Measurements from ENCODE around the gene LHX3. TPM values are rescaled to one million over a fixed set of nuclear protein-coding genes. Genes with fewer than 3 reads are reported as not detected.

Gene LHX3
- total RNA-seq, 2 experiments from 2014 or later, result not detected

DNA sequence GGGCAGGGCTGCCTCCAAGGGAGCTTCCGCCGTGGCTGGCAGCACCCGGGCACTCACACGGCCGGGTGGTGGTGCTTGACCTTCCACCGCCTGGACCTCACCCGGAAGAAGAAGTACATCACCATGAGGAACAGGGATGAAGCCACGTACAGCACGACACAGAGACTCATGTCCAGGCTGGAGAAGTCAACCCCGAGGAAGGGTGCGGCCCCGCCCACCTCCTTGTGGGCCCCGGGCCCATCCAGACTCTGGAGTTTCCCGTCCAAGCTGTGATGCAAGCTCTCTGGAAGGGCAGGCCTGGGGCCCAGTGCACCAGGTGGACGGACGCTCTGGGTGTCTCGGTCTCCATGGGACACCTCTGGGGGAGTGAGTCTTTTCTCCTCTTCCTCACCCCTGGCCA, 3.7 kb upstream of the LHX3 start:
- Mint-ChIP-seq H3K9me3 (no peaks in the 10 kb centered on the region), H3K27me3 (ENCODE audit: low read depth) (peaks cover 7% of the 10 kb centered on the region), H3K4me3 (no peak overlapping the region), H3K36me3 (ENCODE audit: low read depth) (peaks cover 30% of the 10 kb centered on the region), H3K27ac (no peak overlapping the region), H3K4me1 (ENCODE audit: low read depth) (peaks cover 2% of the 10 kb centered on the region)
- no peak for DNase-seq
- CTCF ChIA-PET, result no interaction called here
- intact Hi-C loops (cut with micrococcal nuclease), result no loop called here

GRCh38 chr9:136207616-136208015, 2.7 kb upstream of the LHX3 start:
- Mint-ChIP-seq H3K4me1 (ENCODE audit: low read depth) (peaks cover 2% of the 10 kb centered on the region), H3K27me3 (ENCODE audit: low read depth) (peaks cover 12% of the 10 kb centered on the region), H3K4me3 (no peak overlapping the region), H3K27ac (no peak overlapping the region), H3K36me3 (ENCODE audit: low read depth) (peaks cover 21% of the 10 kb centered on the region), H3K9me3 (no peaks in the 10 kb centered on the region)
- intact Hi-C loops (cut with micrococcal nuclease), result no loop called here
- DNase-seq, result no peak
- CTCF ChIA-PET, result no interaction called here

GRCh38 chr9:136206602-136207275, 1.8 kb upstream of the LHX3 start:
- DNase-seq, result no peak
- intact Hi-C loops (cut with micrococcal nuclease), result no loop called here
- Mint-ChIP-seq H3K4me1 (ENCODE audit: low read depth) (peaks cover 2% of the 10 kb centered on the region), H3K9me3 (no peaks in the 10 kb centered on the region), H3K4me3 (no peak overlapping the region), H3K27ac (no peak overlapping the region), H3K36me3 (ENCODE audit: low read depth) (peaks cover 15% of the 10 kb centered on the region), H3K27me3 (ENCODE audit: low read depth) (peaks cover 12% of the 10 kb centered on the region)
- CTCF ChIA-PET, result interaction anchor here (1.2 kb wide), 1 partner anchor 10 kb away, joined by 3 read pairs; no protein-coding TSS in a partner anchor

DNA sequence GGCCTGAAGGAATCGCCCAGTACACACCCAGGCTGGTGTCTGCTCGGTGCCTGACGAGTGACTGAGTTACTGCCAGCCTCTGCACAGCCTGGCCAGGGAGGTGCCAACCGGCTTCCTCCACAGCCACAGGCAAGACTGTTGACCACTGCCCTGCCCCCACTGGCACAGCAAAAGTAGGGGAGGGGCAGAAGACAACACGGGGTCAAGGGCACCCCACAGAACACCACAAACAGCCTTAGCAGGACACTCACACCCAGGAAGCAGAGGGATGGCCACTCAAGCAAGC, 722 bp upstream of the LHX3 start:
- Mint-ChIP-seq H3K9me3 (no peaks in the 10 kb centered on the region), H3K4me3 (no peak overlapping the region), H3K4me1 (ENCODE audit: low read depth) (peaks cover 2% of the 10 kb centered on the region), H3K27me3 (ENCODE audit: low read depth) (peaks cover 20% of the 10 kb centered on the region), H3K36me3 (ENCODE audit: low read depth) (peaks cover 15% of the 10 kb centered on the region), H3K27ac (no peak overlapping the region)
- no peak for DNase-seq
- intact Hi-C loops (cut with micrococcal nuclease), result no loop called here
- CTCF ChIA-PET, result interaction anchor here (1.2 kb wide), 1 partner anchor 12 kb away, joined by 3 read pairs; no protein-coding TSS in a partner anchor

- DNase-seq, result no peak
- Mint-ChIP-seq H3K9me3 (no peaks in the 10 kb centered on the region), H3K36me3 (ENCODE audit: low read depth) (peaks cover 13% of the 10 kb centered on the region), H3K4me3 (no peak overlapping the region), H3K27ac (no peak overlapping the region), H3K27me3 (ENCODE audit: low read depth) (peaks cover 28% of the 10 kb centered on the region), H3K4me1 (ENCODE audit: low read depth) (peaks cover 2% of the 10 kb centered on the region)
- CTCF ChIA-PET, result no interaction called here
- intact Hi-C loops (cut with micrococcal nuclease), result no loop called here
Measured at GRCh38 chr9:136204145-136204805, 653 bp downstream of the LHX3 start.

GRCh38 chr9:136203408-136204144, 1.4 kb downstream of the LHX3 start:
- Mint-ChIP-seq H3K4me3 (no peak overlapping the region), H3K4me1 (ENCODE audit: low read depth) (peaks cover 2% of the 10 kb centered on the region), H3K27me3 (ENCODE audit: low read depth) (peaks cover 29% of the 10 kb centered on the region), H3K9me3 (no peaks in the 10 kb centered on the region), H3K36me3 (ENCODE audit: low read depth) (peaks cover 11% of the 10 kb centered on the region), H3K27ac (no peak overlapping the region)
- DNase-seq, result no peak
- intact Hi-C loops (cut with micrococcal nuclease), result no loop called here
- CTCF ChIA-PET, result no interaction called here

GRCh38 chr9:136202454-136203407, 2.2 kb downstream of the LHX3 start:
- intact Hi-C loops (cut with micrococcal nuclease), result no loop called here
- CTCF ChIA-PET, result interaction anchor here (0.6 kb wide), 1 partner anchor 99 kb away, joined by 3 read pairs; no protein-coding TSS in a partner anchor
- Mint-ChIP-seq H3K36me3 (ENCODE audit: low read depth) (peaks cover 8% of the 10 kb centered on the region), H3K27ac (no peak overlapping the region), H3K9me3 (no peaks in the 10 kb centered on the region), H3K27me3 (ENCODE audit: low read depth) (peaks cover 37% of the 10 kb centered on the region), H3K4me1 (ENCODE audit: low read depth) (peaks cover 2% of the 10 kb centered on the region), H3K4me3 (no peak overlapping the region)
- DNase-seq, result no peak

DNA sequence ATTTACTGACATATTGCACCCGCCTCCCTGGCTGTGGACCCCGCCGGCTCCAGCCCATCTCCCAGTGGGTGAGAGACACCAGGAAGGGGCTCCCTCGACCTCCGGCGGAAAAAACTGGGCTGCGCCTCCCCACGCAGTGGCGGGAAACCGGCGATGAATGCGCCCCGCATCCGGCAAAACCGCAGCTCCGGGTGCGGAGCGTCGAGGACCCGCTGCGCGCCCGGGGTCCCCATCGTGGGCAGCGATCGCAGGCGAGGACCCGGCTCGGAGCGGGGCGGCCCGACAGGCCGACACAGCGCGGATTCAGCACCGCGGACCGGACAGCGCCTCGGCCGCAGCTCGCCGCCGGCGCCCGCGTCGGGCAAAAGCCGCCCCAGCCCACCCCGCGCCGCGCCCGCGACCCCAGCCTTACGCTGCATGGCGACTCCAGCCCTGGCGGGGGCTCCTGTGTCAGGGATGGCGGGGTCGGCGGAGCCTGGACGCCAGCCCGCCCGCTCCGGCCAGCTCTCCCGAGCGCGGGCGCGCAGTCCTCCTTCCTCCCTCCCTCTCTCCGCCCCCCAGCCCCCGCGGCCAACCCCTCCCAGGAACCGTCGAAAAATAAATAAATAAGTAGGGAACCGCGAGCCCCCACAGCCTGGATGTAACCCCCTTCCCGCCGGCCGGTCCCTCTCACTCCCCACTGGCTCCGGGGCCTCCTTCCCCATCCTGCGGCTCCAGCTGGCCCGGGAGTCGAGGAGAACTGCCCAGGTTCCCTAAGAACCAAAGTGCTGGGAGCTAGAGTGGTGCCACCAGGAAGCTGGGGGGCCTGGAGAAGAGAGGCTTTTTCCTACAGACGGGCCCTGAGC, 3.1 kb downstream of the LHX3 start:
- H3K27me3 Mint-ChIP-seq (ENCODE audit: low read depth), result peaks cover 40% of the 10 kb centered on the region

DNA sequence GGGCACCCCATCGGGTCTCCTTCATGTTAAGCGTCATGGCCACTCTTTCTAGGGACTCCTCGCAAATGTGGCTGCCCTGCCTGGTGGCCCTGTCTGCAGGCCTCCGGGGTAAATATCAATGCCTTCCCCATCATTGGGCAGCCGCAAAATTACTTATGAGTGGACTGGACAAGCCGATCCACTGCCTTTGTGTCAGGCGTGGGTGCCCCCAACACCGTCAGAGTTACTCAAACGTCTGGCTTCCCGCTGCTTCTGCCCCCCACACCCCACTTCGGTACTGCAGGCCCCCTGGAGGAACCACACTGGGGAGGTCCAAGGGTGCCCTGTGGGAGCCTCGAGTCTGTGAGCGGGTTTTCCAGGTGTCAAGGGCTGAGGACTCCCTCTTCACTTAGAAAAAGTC, 3.8 kb downstream of the LHX3 start:
- H3K36me3 Mint-ChIP-seq (ENCODE audit: low read depth), result peaks cover 2% of the 10 kb centered on the region
- no peak for DNase-seq
- intact Hi-C loops (cut with micrococcal nuclease), result no loop called here
- H3K4me3 Mint-ChIP-seq, result no peak overlapping the region
- H3K27ac Mint-ChIP-seq, result no peak overlapping the region
- peaks cover 46% of the 10 kb centered on the region for H3K27me3 Mint-ChIP-seq (ENCODE audit: low read depth)
- H3K9me3 Mint-ChIP-seq, result no peaks in the 10 kb centered on the region
- CTCF ChIA-PET, result no interaction called here
- H3K4me1 Mint-ChIP-seq (ENCODE audit: low read depth), result peaks cover 7% of the 10 kb centered on the region

More for the DNA sequence above, 3.1 kb downstream of the LHX3 start:
- intact Hi-C loops (cut with micrococcal nuclease), result no loop called here
- CTCF ChIA-PET, result interaction anchor here (0.6 kb wide), 1 partner anchor 98 kb away, joined by 3 read pairs; no protein-coding TSS in a partner anchor
- DNase-seq, result no peak
- Mint-ChIP-seq H3K4me3 (no peak overlapping the region), H3K9me3 (no peaks in the 10 kb centered on the region), H3K36me3 (ENCODE audit: low read depth) (peaks cover 5% of the 10 kb centered on the region), H3K4me1 (ENCODE audit: low read depth) (peaks cover 2% of the 10 kb centered on the region), H3K27ac (no peak overlapping the region)

DNA sequence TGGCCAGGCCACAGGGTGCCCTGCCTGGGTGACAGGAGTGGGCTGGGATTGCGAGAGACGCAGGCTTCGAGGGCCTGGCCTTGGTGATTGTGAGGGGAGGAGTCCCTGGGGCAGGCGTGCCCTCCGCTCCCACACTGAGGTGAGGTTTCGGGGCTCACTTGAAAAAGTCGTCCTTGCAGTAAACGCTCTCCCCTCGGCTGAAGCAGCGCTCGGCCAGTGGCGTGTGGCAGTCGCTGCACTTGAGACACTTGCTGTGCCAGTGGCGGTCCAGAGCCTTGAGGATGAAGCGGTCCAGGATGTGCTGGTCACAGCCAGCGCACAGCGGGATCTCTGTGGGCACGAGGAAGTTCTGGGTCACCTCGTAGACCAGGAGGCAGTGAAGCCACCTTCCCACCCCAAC, 4.5 kb downstream of the LHX3 start:
- H3K27ac Mint-ChIP-seq, result no peak overlapping the region
- CTCF ChIA-PET, result no interaction called here
- H3K9me3 Mint-ChIP-seq, result no peaks in the 10 kb centered on the region
- H3K36me3 Mint-ChIP-seq (ENCODE audit: low read depth), result no peaks in the 10 kb centered on the region
- peaks cover 52% of the 10 kb centered on the region for H3K27me3 Mint-ChIP-seq (ENCODE audit: low read depth)
- peaks cover 5% of the 10 kb centered on the region for H3K4me1 Mint-ChIP-seq (ENCODE audit: low read depth)
- H3K4me3 Mint-ChIP-seq, result no peak overlapping the region
- intact Hi-C loops (cut with micrococcal nuclease), result no loop called here
- no peak for DNase-seq

DNA sequence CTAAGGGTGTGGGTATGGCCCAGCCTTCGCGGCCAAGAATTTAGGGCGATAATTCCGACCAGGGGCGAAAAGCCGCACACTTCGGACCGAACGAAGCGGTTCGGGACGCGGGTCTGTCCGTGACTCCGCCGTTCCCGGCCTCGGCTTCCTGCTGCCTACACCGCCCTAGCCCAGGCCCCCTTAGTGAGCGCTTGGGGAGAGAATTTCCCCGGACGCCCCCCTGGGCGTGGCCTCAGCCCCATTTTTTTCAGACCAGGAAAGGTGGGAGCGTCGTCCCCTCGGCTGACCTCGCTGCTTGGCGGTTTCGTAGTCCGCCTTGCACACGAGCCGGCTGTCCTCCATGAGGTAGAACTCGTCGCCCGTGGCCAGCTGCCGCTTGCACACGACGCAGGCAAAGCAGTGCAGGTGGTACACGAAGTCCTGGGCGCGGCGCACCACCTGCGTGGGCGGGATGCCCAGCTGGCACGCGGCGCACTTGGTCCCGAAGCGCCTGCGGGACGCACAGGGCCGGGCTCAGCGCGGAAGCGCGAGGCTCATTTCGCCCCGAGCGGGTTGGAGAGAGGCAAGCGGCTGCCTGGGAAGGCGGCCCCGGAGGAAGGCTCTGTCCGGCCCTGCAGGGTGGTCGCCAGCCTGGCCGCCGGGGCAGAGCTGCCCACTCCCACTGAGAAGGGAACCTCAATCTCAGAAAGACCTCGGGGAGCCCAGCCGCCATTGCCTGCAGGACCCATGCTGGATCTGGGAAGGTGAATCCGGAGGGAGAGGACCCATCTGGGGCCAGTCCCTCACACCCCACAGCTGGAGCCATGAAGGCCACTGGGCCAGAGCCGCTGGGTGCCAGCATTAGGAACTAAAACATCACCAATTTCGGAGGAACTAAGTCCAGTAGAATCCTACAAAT, 5.3 kb downstream of the LHX3 start:
- peaks cover 5% of the 10 kb centered on the region for H3K4me1 Mint-ChIP-seq (ENCODE audit: low read depth)
- no peak overlapping the region for H3K27ac Mint-ChIP-seq
- H3K36me3 Mint-ChIP-seq (ENCODE audit: low read depth), result no peaks in the 10 kb centered on the region
- CTCF ChIA-PET, result no interaction called here
- peaks cover 59% of the 10 kb centered on the region for H3K27me3 Mint-ChIP-seq (ENCODE audit: low read depth)
- H3K9me3 Mint-ChIP-seq, result no peaks in the 10 kb centered on the region
- intact Hi-C loops (cut with micrococcal nuclease), result no loop called here
- no peak for DNase-seq
- H3K4me3 Mint-ChIP-seq, result no peak overlapping the region

Measured in activated naive CD4-positive, alpha-beta T cell treated with anti-CD3 and anti-CD28 coated beads for 36 hours (primary cell).